Measurements from ENCODE around the gene USP10.

- TF ChIP-seq EZH2phosphoT487 (IDR thresholded peaks at IDR 0.05; ENCODE audit: borderline replicate concordance) (no peak), CTCF (conservative IDR thresholded peaks at IDR 0.05; ENCODE audit: low read length) (no peak)
These were observed 120.0 kb downstream of the USP10 start, which contains the start of gene CRISPLD2 for GRCh38 chr16:84819644-84820304.

Data from Loucy (cell line).